HG03520 (cell line): ENCODE measurements around the gene NSD2.
"Not testable (repeated sequence)": the region's sequence is repeated elsewhere in the genome, so short reads cannot be mapped to it uniquely, and the experiment has no call there.

Experiments used
- ATAC-seq: cut with Tn5 transposase; IDR thresholded peaks from one replicate; pipeline ENCODE4 v1.9.1; 2021; ENCODE audit warnings: mild to moderate bottlenecking, moderate library complexity; ENCODE audit not compliant: unreplicated experiment

NSD2 gene

GRCh38 chr4:1895971-1896657 lies 24.9 kb downstream of the NSD2 start:
- no peak for ATAC-seq

GRCh38 chr4:1896658-1896991 lies 25.4 kb downstream of the NSD2 start:
- ATAC-seq: no peak

- no peak for ATAC-seq
These were observed 26.8 kb downstream of the NSD2 start for GRCh38 chr4:1898007-1898406.

GRCh38 chr4:1898681-1899080 lies 27.5 kb downstream of the NSD2 start:
- no peak for ATAC-seq

GRCh38 chr4:1899149-1900086 lies 28.2 kb downstream of the NSD2 start:
- peak; percentile 77 for ATAC-seq

GRCh38 chr4:1900087-1900433 lies 28.9 kb downstream of the NSD2 start:
- ATAC-seq: no peak

GRCh38 chr4:1900624-1901023 lies 29.4 kb downstream of the NSD2 start:
- ATAC-seq: no peak

GRCh38 chr4:1901127-1901526 lies 29.9 kb downstream of the NSD2 start:
- ATAC-seq: no peak

- no peak for ATAC-seq
These were observed 31.1 kb downstream of the NSD2 start for GRCh38 chr4:1902243-1902642.

GRCh38 chr4:1903035-1903434 lies 31.8 kb downstream of the NSD2 start:
- no peak for ATAC-seq

- no peak for ATAC-seq
These were observed 32.8 kb downstream of the NSD2 start for GRCh38 chr4:1904042-1904441.

GRCh38 chr4:1907848-1908525 lies 36.8 kb downstream of the NSD2 start:
- ATAC-seq: no peak

- ATAC-seq: not testable (repeated sequence)
These were observed 38.5 kb downstream of the NSD2 start for GRCh38 chr4:1909696-1910095.

GRCh38 chr4:1910643-1911042 lies 39.5 kb downstream of the NSD2 start:
- no peak for ATAC-seq

GRCh38 chr4:1911316-1911715 lies 40.1 kb downstream of the NSD2 start:
- ATAC-seq: not testable (repeated sequence)

GRCh38 chr4:1922821-1923220 lies 51.6 kb downstream of the NSD2 start:
- ATAC-seq: no peak

- ATAC-seq: no peak
These were observed 56.5 kb downstream of the NSD2 start for GRCh38 chr4:1927675-1928074.

- ATAC-seq: no peak
These were observed 57.4 kb downstream of the NSD2 start for GRCh38 chr4:1928356-1929239.

GRCh38 chr4:1932736-1933135 lies 61.5 kb downstream of the NSD2 start:
- ATAC-seq: no peak

- ATAC-seq: no peak
These were observed 62.5 kb downstream of the NSD2 start for GRCh38 chr4:1933700-1934099.

- ATAC-seq: no peak
These were observed 66.4 kb downstream of the NSD2 start for GRCh38 chr4:1937550-1937949.
